Keratinocyte (primary cell): ENCODE measurements around the gene AOX1. TPM values are rescaled to one million over a fixed set of nuclear protein-coding genes. Genes with fewer than 3 reads are reported as not detected.

Experiments
- DNase-seq: peaks from one replicate; pipeline ENCODE4 v3.0.0-alpha.2; 2011; ENCODE audit warnings: low read depth, missing footprints, low spot score
- FAIRE-seq: peaks from 2 replicates; lab custom pipeline; 2011; peaks lifted over from hg19 to GRCh38; lab: Jason Lieb, UNC
- H2AFZ ChIP-seq: 2 replicates; pipeline ENCODE4 v1.6.0; 2012; ENCODE audit warnings: low read length, control low read depth, inconsistent platforms; ENCODE audit not compliant: control insufficient read depth
- H3K27ac ChIP-seq: 2 replicates; pipeline ENCODE4 v1.5.1; 2011; ENCODE audit warnings: low read length; ENCODE audit not compliant: control insufficient read depth, insufficient read depth
- H3K27me3 ChIP-seq: 3 replicates; pipeline ENCODE4 v1.6.0; 2011; ENCODE audit warnings: low read length; ENCODE audit not compliant: control insufficient read depth, insufficient read depth; ENCODE audit errors: extremely low read depth
- H3K36me3 ChIP-seq, 2 experiments: 2 replicates in 1 of 2; 3 replicates in 1 of 2; pipeline ENCODE4 v1.5.1; 2011; ENCODE audit warnings: low read length in 2 of 2, mild to moderate bottlenecking in 1 of 2; ENCODE audit not compliant: control insufficient read depth in 2 of 2, insufficient read depth in 2 of 2; ENCODE audit errors: extremely low read depth in 1 of 2
- H3K4me1 ChIP-seq: 3 replicates; pipeline ENCODE4 v1.5.1; 2011; ENCODE audit warnings: low read length; ENCODE audit not compliant: control insufficient read depth, insufficient read depth; ENCODE audit errors: extremely low read depth
- H3K4me2 ChIP-seq: 3 replicates; pipeline ENCODE4 v1.6.0; 2011; ENCODE audit warnings: low read depth, low read length; ENCODE audit not compliant: control insufficient read depth, insufficient read depth; ENCODE audit errors: extremely low read depth
- H3K4me3 ChIP-seq, 3 experiments: fragments of 200-600 bp in 1 of 3; sonication (generic) in 1 of 3; 2 replicates in 2 of 3; 3 replicates in 1 of 3; pipeline ENCODE4 v1.5.1; 2011 to 2016; ENCODE audit warnings: low read length in 3 of 3, mild to moderate bottlenecking in 3 of 3, control low read depth in 2 of 3, inconsistent platforms in 1 of 3, low read depth in 1 of 3, mixed read lengths in 1 of 3, mixed run types in 1 of 3, moderate library complexity in 1 of 3; ENCODE audit not compliant: control insufficient read depth in 2 of 3, insufficient read depth in 2 of 3; ENCODE audit errors: extremely low read depth in 1 of 3
- H3K79me2 ChIP-seq: 2 replicates; pipeline ENCODE4 v1.6.0; 2012; ENCODE audit warnings: low read length; ENCODE audit not compliant: control insufficient read depth, insufficient read depth
- H3K9ac ChIP-seq: 3 replicates; pipeline ENCODE4 v1.6.0; 2011; ENCODE audit warnings: low read length; ENCODE audit not compliant: control insufficient read depth, insufficient read depth; ENCODE audit errors: extremely low read depth
- H3K9me1 ChIP-seq: 3 replicates; pipeline ENCODE4 v1.6.0; 2011; ENCODE audit warnings: low read length; ENCODE audit not compliant: control insufficient read depth, insufficient read depth; ENCODE audit errors: extremely low read depth
- H3K9me3 ChIP-seq: 2 replicates; pipeline ENCODE4 v1.5.1; 2012; ENCODE audit warnings: low read depth, low read length; ENCODE audit not compliant: control insufficient read depth
- H4K20me1 ChIP-seq: 3 replicates; pipeline ENCODE4 v1.6.0; 2011; ENCODE audit warnings: low read length; ENCODE audit not compliant: control insufficient read depth, insufficient read depth; ENCODE audit errors: extremely low read depth
- EZH2 ChIP-seq: IDR thresholded peaks from one replicate; pipeline ENCODE4 v1.6.1; 2012; ENCODE audit warnings: inconsistent platforms, mild to moderate bottlenecking, low read length, moderate library complexity
- dilution Hi-C: fragments of 300-500 bp; cut with MboI; formaldehyde crosslinking; loops from one replicate; pipeline ENCODE4 v1.7.0; 2020; ENCODE audit warnings: low sequenced_read_pairs; ENCODE audit not compliant: extremely low pct_ligation_motif_present
- polyA plus RNA-seq, 5 experiments: library from polyadenylated mRNA; depleted of rRNA in 3 of 5; stranded (reverse) in 3 of 5; stranded (forward) in 1 of 5; unstranded in 1 of 5; fragments of >200 nt; gene quantifications; 1 replicate in 1 of 5; 2 replicates in 3 of 5; 3 replicates in 1 of 5; pipeline versions ENCODE4 v1.2.1 to v1.2.3, GENCODE V29; 2011 to 2012; ENCODE audit warnings: missing spikeins in 2 of 5, low read depth in 1 of 5, low replicate concordance in 1 of 5
- TF ChIP-seq, protein P1 (sequence below), 3 experiments: IDR thresholded peaks in 1 of 3; conservative IDR thresholded peaks in 1 of 3; optimal IDR thresholded peaks in 1 of 3; 2 replicates in 2 of 3; 3 replicates in 1 of 3; pipeline versions ENCODE3 to v1.5.1; 2011; ENCODE audit warnings: low read length in 3 of 3, mild to moderate bottlenecking in 3 of 3, moderate library complexity in 2 of 3, control low read depth in 1 of 3, inconsistent platforms in 1 of 3; ENCODE audit not compliant: insufficient read depth in 2 of 3; ENCODE audit errors: extremely low read depth in 1 of 3

Gene AOX1
- polyA plus RNA-seq, 1 donor (not counting 4 experiments of a cell fraction or from before 2014, with no cell fraction given), result 12.2 TPM

DNA sequence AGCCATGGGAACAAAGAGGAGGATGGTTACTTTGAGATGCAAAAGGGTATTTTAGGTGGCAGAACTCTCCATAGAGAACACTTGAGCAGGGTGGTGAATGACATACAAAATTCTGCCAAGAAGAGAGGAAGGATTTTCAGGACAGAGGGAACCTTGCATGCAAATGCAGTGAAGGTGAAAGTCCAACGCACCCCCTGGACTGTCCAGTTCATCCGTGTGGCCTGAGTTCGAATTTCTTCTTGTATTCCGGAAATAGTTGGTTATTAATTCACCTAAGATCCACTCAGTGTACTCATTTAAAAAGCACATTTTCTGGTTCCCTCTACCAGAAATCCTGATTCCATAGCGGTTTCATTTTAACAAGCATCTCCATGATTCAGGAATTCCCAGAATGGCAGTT is 5.5 kb downstream of the AOX1 start:
- peaks cover under 1% of the 10 kb centered on the region for H3K4me1 ChIP-seq
- no peak for DNase-seq
- H2AFZ ChIP-seq, result no peak overlapping the region
- no peak for TF ChIP-seq EZH2
- TF ChIP-seq, protein P1, sequence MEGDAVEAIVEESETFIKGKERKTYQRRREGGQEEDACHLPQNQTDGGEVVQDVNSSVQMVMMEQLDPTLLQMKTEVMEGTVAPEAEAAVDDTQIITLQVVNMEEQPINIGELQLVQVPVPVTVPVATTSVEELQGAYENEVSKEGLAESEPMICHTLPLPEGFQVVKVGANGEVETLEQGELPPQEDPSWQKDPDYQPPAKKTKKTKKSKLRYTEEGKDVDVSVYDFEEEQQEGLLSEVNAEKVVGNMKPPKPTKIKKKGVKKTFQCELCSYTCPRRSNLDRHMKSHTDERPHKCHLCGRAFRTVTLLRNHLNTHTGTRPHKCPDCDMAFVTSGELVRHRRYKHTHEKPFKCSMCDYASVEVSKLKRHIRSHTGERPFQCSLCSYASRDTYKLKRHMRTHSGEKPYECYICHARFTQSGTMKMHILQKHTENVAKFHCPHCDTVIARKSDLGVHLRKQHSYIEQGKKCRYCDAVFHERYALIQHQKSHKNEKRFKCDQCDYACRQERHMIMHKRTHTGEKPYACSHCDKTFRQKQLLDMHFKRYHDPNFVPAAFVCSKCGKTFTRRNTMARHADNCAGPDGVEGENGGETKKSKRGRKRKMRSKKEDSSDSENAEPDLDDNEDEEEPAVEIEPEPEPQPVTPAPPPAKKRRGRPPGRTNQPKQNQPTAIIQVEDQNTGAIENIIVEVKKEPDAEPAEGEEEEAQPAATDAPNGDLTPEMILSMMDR (optimal IDR thresholded peaks at IDR 0.05 in 1 of 3, IDR thresholded peaks at IDR 0.05 in 1 of 3, conservative IDR thresholded peaks at IDR 0.05 in 1 of 3; ENCODE audit: extremely low read depth in 1 of 3, insufficient read depth in 2 of 3, low read length in 3 of 3), result no peak
- H3K36me3 ChIP-seq, result no peaks in the 10 kb centered on the region
- H4K20me1 ChIP-seq, result no peaks in the 10 kb centered on the region
- H3K79me2 ChIP-seq, result no peaks in the 10 kb centered on the region
- H3K4me2 ChIP-seq, result no peak overlapping the region
- dilution Hi-C loops, result no loop called here
- H3K27me3 ChIP-seq, result no peaks in the 10 kb centered on the region
- no peak overlapping the region for H3K4me3 ChIP-seq
- no peaks in the 10 kb centered on the region for H3K9me1 ChIP-seq
- H3K9me3 ChIP-seq, result no peaks in the 10 kb centered on the region
- H3K27ac ChIP-seq, result no peak overlapping the region
- FAIRE-seq, result no peak
- H3K9ac ChIP-seq, result no peak overlapping the region

DNA sequence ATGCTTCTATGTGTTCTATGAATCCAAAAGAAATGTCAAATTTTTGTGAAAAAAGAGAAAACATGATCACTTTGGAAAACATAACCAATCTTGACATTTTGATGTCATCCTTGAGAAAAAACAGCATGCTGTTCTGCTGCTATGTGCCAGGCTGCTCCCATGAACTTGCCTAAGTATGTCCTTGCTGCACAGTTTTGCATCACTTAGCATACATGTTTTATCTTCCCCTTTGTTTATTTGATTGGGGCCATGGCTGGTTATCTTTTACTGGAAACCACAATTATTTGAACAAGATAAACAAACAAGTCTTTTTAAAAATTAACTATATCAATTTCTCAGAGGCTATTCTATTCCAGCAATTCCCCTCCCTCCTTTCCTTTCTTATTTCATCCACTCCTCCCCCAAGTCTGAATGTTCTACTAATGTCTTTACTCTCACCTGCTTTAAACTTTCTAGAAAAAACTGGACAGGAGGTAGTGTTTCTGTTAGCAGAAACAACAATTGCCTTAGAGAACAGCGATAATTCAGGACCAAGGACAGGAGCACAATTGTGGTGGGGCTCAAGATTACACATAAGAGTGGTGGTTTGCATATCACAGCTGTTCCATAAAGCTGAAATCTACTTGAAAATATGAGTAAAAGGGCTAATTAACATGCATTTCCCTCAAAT is 6.7 kb downstream of the AOX1 start:
- dilution Hi-C loops, result no loop called here
- Histone ChIP-seq H3K4me3 (no peak overlapping the region), H3K9me3 (no peaks in the 10 kb centered on the region), H2AFZ (no peak overlapping the region), H3K4me2 (no peak overlapping the region), H3K9me1 (no peaks in the 10 kb centered on the region), H4K20me1 (no peaks in the 10 kb centered on the region), H3K9ac (no peak overlapping the region), H3K4me1 (no peaks in the 10 kb centered on the region), H3K79me2 (no peaks in the 10 kb centered on the region), H3K27me3 (no peaks in the 10 kb centered on the region), H3K36me3 (no peaks in the 10 kb centered on the region), H3K27ac (no peak overlapping the region)
- FAIRE-seq (no peak), DNase-seq (no peak)
- no peak for TF ChIP-seq EZH2
- TF ChIP-seq, protein P1 (optimal IDR thresholded peaks at IDR 0.05 in 1 of 3, IDR thresholded peaks at IDR 0.05 in 1 of 3, conservative IDR thresholded peaks at IDR 0.05 in 1 of 3; ENCODE audit: extremely low read depth in 1 of 3, insufficient read depth in 2 of 3, low read length in 3 of 3), result no peak
